ENCODE results near the gene HTD2. TPM values are rescaled to one million over a fixed set of nuclear protein-coding genes. Genes with fewer than 3 reads are reported as not detected.

The HTD2 gene
- total RNA-seq, 1 experiment from 2014 or later, result 8.9 TPM

GRCh38 chr3:58292866-58293265, 13.5 kb upstream of the HTD2 start:
- DNase-seq (ENCODE audit: low read depth), result no peak

- no peak for DNase-seq (ENCODE audit: low read depth)
Observed at GRCh38 chr3:58293516-58293915, 12.8 kb upstream of the HTD2 start.

DNA sequence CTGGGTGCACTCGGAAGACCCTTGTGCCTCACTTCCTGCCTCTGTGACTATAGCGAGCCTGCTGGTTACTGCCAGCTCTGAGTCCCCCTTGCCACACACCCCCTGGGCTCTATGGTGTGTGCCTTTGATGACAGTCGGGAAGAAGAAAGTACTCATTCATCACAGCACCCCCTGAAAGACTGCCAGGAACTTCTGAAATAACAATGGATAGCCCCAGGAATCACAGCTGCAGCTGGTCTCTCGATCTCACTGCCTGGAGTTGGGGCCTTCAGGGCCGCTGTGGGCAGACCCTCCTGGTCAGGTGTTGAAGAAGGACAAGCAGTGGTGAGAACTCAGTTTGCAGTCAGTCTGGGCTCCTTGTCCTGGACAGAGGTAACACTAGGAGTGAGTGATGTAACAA, 10.1 kb upstream of the HTD2 start:
- DNase-seq (ENCODE audit: low read depth), result peak; percentile 36

GRCh38 chr3:58296843-58297242, 9.5 kb upstream of the HTD2 start:
- DNase-seq (ENCODE audit: low read depth), result no peak

GRCh38 chr3:58298190-58298589, 8.1 kb upstream of the HTD2 start:
- DNase-seq (ENCODE audit: low read depth), result no peak

GRCh38 chr3:58299075-58299474, 7.2 kb upstream of the HTD2 start:
- no peak for DNase-seq (ENCODE audit: low read depth)

GRCh38 chr3:58299839-58300516, 6.3 kb upstream of the HTD2 start:
- peak; percentile 41 for DNase-seq (ENCODE audit: low read depth)

GRCh38 chr3:58307639-58308215, 1.4 kb downstream of the HTD2 start:
- peak; percentile 64 for DNase-seq (ENCODE audit: low read depth)

DNA sequence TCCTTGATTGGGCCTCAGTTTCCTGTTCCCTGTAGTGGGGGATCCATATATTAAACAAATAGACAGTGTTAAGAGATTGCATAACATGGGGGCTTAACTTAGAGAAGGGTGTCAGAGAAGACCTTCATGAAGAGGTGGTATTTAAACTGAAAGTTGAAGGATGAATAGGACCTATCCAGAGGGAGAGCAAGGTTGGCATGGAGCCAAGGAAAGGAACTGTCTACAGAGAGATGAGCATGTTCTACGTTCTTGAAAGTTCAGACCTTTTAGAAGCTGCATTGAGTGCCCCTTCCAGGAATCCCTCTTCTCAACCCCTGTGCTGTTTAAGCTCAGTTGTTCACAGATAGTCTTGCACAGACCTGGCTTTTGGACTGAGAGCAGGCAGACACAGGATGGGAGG, 2.4 kb downstream of the HTD2 start:
- no peak for DNase-seq (ENCODE audit: low read depth)

- DNase-seq (ENCODE audit: low read depth), result no peak
Observed at GRCh38 chr3:58317811-58318210, 11.5 kb downstream of the HTD2 start.

DNA sequence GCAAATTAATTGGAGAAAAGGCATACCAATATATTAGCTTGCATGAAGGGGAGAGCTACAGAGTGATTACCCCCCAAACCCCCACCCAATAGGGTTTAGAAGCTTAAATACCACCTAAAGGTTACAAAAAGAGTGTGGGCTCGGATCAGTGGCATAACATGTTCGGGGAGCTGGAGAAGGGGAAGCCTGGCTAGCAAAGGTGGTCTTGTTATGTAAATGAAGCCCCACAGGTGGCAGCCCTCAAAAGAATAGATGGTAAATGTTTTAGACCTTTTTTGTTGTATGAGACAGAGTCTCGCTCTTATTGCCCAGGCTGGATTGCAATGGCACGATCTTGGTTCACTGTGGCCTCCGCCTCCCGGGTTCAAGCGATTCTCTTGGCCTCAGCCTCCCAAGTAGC, 15.5 kb downstream of the HTD2 start:
- no peak for DNase-seq (ENCODE audit: low read depth)

DNA sequence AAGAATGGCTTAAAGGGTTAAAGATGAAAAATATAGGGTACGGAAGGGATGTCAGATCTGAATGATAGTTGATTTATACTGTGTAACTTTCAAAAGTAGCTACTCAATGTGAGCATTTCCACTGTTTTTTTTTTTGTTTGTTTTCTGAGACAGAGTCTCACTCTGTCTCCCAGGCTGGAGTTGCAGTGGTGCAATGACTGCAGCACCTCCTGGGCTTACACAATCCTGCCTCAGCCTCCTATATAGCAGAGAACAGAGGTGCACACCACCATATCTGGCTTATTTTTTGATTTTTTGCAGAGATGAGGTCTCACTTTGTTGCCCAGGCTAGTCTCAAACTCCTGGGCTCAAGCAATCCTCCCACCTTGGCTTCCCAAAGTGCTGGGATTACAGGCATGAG, 16.5 kb downstream of the HTD2 start:
- DNase-seq (ENCODE audit: low read depth), result no peak

DNA sequence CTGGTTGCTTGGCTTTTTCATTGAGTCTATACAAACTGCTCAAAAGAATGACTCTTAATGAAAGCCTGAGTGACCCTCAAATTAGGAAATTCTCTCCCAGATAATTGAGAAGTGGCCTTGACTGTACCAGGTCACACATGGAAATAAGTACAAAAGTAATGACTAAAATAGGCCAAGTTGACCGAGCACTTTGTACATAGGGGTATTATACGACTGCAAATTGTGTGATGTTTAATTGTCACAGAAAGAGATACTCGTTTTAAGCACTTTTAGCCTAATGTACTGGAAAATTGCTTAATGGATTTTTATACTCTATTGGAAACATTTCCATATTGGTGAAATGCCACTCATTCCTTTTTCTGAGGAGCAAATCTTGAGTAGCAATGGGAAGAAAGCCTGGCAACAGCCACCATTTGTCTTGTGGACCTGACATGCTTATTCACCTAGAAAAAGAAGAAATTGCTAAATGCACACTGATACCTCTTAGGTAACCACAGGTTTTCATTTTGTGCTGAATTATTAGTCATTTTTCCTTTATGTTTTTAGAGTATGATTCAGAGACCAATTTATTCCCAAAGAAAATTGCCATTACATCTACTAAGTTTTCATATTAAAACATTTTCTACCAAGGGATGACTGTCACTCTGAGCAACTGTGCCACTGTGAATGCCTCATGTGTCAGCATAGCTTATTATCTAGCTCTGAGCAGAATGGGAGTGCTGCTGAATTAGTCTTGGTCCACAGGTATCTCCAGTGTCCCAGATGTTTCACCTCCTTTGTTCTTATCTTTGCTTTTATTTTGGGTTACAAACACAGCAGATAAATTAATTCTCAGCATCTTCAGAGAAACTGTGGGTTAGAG, 17.4 kb downstream of the HTD2 start:
- DNase-seq (ENCODE audit: low read depth), result no peak

GRCh38 chr3:58324391-58325390, 18.4 kb downstream of the HTD2 start:
- DNase-seq (ENCODE audit: low read depth), result no peak

GRCh38 chr3:58325525-58325992, 19.2 kb downstream of the HTD2 start:
- no peak for DNase-seq (ENCODE audit: low read depth)

DNA sequence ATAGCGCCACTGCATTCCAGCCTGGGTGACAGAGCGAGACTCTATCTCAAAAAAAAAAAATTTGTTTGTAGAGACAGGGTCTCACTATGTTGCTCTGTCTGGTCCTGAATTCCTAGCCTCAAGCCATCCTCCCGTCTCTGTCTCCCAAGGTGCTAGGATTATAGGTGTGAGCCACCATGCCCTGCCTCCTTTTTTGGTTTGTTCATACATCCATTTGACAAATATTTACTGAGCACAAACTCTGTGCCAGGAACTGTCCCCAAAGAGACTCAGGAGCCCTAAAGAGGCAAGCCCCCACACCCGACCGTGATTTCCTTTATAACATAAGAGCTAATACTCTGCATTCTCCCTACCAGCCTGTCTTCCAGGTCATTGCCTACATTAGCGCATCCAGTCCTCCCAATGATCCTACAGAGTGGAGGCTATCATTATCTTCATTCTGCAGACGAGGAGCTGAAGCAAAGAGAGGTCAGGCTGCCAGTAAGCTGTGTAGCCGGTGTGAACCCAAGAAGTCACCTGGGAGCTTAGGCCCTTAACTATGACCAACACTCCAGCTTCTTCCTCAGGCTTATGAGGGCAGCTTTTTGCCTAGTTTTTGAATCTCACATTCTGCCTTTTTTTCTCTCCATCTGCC, 20.1 kb downstream of the HTD2 start:
- DNase-seq (ENCODE audit: low read depth), result no peak

DNA sequence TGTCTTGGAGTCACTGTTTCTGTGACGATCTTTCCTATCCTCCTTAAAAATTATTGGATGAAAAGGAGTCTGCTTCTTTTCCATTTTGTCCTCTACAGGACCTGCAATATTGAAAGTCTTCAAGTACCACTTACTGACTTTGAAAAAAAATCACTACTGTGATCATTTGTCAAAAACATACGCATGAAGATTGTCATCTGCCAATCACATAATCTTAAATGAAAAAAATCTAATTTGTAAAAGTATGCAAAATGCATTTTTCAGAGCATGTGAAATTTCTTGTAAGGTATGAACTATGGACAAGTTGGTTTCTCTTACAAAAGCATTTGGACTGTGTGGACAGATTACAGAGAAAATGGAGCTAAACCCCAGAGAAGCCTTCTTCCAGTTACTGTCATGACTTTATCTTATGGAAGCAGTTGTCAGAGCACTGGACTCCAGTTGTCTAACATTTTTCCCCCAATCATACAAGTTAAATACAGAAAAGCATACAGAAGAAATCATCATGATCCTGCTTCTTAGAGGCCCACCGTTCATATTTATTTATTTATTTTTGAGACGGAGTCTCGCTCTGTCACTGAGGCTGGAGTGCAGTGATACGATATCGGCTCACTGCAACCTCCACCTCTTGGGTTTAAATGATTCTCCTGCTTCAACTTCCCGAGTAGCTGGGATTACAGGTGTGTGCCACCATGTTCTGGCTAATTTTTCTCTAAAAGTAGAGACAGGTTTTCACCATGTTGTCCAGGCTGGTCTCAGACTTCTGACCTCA, 23.0 kb downstream of the HTD2 start:
- no peak for DNase-seq (ENCODE audit: low read depth)

DNA sequence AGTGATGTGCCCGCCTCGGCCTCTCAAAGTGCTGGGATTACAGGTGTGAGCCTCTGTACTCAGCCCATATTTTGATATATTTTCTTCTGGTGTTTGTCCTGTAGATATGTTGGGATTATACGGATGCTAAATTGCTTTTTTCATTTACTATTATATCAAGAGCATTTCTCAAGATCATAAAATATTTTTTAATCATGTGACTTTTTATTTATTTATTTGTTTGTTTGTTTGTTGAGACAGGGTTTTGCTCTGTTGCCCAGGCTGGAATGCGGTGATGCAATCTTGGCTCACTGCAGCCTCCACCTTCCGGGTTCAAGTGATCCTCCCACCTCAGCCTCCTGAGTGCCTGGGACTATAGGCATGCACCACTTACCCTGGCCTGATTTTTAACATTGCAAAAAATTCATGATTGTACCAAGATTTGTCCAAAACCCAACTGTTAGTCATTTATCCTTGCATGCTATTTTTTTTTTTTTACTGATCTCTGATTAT, 23.6 kb downstream of the HTD2 start:
- no peak for DNase-seq (ENCODE audit: low read depth)

DNA sequence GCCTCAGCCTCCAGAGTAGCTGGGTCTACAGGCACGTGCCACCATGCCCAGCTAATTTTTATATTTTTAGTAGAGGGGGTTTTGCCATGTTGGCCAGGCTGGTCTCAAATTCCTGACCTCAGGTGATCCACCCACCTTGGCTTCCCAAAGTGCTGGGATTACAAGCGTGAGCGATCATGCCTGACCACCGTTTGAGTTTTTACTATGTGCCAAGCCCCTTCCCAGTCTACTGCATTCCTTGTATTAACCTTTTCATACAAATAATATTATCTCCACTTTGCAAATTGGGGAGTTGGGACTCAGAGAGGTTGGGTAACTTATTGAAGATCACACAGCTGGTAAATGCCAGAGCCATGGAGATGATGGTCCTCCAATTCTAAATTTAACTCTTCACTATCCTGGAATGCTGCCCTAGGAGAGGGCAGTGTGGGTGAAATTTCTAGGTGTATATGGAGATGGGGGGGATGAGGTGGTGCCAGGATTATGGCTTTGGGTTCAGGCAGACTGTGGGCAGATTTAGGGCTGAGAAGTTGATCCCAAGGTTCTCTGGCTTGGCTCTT, 25.4 kb downstream of the HTD2 start:
- DNase-seq (ENCODE audit: low read depth), result no peak

All from RPMI7951 (cell line).